ENCODE data around the gene ADD2.
"Not testable (repeated sequence)": the region's sequence is repeated elsewhere in the genome, so short reads cannot be mapped to it uniquely, and the experiment has no call there.

The ADD2 gene, protein sequence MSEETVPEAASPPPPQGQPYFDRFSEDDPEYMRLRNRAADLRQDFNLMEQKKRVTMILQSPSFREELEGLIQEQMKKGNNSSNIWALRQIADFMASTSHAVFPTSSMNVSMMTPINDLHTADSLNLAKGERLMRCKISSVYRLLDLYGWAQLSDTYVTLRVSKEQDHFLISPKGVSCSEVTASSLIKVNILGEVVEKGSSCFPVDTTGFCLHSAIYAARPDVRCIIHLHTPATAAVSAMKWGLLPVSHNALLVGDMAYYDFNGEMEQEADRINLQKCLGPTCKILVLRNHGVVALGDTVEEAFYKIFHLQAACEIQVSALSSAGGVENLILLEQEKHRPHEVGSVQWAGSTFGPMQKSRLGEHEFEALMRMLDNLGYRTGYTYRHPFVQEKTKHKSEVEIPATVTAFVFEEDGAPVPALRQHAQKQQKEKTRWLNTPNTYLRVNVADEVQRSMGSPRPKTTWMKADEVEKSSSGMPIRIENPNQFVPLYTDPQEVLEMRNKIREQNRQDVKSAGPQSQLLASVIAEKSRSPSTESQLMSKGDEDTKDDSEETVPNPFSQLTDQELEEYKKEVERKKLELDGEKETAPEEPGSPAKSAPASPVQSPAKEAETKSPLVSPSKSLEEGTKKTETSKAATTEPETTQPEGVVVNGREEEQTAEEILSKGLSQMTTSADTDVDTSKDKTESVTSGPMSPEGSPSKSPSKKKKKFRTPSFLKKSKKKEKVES

DNA sequence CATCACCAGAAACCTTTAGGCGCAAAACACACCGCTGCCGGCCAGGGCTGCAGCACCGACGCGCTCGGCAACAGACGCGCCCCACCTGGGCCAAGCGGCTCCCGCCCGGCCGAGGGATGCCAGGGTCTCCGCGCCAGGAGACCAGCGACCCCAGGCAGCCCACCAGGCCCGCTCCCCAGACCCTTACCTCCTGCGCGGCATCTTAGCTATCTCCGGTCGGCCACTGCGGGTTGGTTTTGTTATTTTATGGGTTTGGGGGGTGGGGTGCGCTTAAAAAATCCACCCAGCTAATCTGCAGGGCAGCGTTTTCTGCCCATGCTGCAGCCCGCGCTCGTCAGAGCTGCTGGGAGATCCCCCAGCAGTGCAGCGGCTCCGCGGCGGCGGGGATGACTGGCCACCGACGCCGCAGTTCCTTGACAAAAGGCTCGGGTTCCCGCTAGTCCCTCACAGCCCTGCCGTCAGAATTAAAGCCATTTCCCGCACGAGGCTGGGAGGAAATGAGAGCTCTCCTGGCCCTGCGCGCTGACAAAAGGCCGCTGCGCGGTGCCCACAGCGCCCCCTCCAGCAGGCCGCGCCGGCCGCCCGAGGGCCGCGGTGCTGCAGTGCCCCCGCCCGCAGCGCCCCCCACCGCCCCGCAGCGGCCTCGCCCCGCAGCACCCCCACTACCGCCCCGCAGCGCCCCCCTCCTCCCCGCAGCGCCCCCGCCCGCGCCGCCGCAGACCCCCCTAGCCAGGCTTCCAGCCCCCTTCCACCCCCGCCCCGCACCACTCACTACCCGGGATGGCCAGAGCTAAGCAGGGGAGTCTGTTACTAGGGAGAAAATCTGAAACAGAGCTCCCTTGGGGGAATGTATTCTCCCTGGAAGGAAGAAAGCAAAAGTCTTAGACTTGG is at the start of gene ADD2:
TSS of gene ADD2 (minus strand) at position 502 of the 891 bp plus-strand sequence. CDS start 61,792 bp downstream, outside the sequence.
- DNase-seq: no peak

DNA sequence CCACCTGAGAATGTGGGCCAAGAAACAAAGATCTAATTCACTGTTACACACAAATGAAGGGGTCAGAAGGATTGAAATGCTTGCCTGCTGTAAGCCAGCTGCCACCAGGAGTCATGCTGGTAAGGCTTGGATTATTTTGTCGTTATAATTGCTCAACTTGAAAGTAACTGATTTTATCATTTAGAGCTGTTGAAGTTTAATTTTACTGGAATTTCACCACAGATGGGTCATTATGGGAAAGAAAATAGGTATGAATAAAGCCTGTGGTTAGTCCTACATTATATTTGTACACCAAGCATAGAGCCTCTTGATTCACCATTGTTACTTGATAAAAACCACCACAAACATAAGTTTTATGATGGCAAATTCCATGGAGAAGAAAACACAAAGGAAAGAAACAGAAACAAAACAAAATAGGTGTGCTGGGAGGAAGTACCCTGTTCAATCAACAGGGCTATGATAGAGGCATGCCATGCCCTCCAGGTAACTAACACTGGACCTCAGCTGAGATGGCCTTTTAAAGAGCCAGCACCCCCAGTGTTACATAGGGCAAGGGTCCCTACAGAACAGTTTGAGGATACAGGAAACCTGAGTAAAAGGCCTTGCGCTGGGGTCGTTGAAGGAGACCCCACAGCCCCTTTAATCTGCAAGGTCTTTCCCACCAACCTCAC is 49.4 kb upstream of the ADD2 start:
- DNase-seq: no peak

DNA sequence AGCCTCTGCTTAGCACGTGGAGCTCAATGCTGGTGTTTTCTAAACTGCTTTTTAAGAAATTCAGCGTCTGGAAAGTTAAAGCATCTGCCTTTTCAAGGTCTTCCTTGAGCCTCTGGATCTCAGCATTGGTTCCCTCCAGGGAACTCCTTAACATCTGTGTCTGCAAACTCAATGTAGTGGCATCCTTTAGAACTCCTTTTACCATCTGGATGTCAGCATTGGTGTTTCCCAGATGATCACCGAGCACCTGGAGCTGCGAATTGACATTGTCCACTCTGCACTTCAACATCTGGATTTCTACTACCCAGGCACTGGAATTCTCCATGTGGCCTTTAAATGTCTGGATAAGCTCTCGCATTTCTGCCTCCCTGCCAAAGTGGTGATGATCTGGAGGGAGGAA is 48.7 kb upstream of the ADD2 start:
- no peak for DNase-seq

- no peak for DNase-seq
These were observed 41.3 kb upstream of the ADD2 start for GRCh38 chr2:70808983-70809958.

DNA sequence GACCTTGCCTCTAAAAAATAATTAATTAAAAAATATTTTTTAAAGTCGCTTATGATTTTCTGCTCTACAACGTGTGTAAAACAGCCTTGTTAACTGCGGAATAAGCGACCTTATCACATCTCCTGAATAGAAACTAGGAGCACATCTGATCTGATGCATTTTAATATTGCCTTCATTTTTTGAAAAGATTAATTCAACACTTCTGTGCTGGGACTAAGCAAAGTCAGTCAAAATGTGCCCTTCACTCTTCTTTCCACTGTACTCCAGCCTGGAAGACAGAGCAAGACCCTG is 39.8 kb upstream of the ADD2 start:
- no peak for DNase-seq

GRCh38 chr2:70807102-70807827 is 39.3 kb upstream of the ADD2 start:
- DNase-seq: no peak

GRCh38 chr2:70806620-70807019 is 38.6 kb upstream of the ADD2 start:
- no peak for DNase-seq

- no peak for DNase-seq
These were observed 38.0 kb upstream of the ADD2 start for GRCh38 chr2:70806013-70806412.

GRCh38 chr2:70801607-70802263 is 33.7 kb upstream of the ADD2 start:
- no peak for DNase-seq

GRCh38 chr2:70799706-70800105 is 31.7 kb upstream of the ADD2 start:
- no peak for DNase-seq

DNA sequence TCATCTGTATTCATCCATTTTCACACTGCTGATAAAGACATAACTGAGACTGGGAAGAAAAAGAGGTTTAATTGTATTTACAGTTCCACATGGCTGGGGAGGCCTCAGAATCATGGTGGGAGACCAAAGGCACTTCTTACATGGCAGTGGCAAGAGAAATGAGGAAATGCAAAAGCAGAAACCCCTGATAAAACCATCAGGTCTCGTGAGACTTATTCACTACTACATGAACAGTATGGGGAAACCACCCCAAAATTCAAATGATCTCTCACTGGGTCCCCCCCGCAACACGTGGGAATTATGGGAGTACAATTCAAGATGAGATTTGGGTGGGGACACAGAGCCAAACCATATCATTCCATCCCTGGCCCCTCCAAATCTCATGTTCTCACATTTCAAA is 30.0 kb upstream of the ADD2 start:
- DNase-seq: not testable (repeated sequence)

DNA sequence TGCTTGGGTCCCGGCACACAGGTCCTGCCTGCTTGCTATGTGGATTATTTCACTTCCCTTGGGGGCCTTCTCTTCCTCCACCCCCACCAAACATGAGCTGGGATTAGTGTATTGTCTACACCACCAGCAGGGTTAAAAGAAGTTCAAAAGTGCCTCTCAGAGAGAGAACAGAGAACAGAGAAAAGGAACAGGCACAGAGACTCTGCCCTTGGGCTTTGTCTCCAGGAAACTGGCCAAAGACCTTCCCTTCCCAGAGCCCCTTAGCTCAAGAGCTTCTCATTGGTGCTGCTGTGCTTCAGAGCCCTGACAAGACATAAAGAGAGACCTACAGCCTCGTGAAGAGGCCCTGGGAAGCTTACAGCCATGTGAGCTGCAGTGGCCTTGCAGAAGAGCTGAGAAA is 29.5 kb upstream of the ADD2 start:
- no peak for DNase-seq

GRCh38 chr2:70796262-70796661 is 28.3 kb upstream of the ADD2 start:
- no peak for DNase-seq

DNA sequence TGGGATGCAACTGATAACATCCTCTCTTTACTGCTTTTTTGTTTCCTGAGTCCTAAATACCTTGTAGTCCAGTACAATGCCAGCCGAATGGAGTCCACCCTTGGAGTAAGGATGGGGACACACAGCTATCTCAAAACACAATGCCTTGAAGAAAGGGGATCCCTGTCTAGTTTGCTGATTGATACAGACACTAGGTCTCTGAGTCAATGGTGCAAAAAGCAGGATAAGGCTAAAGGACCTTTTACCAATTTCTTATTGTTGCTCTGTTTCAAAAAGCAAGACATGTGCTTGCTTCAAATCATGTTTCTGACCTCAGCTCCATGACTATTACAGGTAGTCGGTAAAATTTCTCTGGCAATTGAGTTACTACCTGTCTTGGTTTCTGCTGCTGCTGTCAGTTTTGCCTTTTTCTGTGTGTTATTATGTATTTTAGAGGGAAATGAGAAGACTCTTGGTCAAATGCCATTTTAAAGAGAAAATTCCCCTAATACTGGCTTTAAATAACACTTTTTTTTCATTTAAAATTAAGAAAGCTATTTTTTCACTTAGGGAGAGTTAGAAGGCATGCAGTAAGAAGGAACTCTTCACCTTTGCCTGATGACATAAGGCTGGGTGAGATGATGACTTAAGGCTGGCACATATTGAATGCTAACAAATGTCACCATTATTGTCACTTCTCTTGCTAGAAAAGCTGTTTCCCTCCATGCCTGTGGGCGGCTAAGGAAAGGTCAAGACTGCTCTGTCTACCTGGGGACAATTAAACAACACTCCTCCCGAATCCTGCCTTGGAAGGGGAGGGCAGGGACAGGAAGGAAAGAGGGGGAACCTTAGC is 27.4 kb upstream of the ADD2 start:
- no peak for DNase-seq

DNA sequence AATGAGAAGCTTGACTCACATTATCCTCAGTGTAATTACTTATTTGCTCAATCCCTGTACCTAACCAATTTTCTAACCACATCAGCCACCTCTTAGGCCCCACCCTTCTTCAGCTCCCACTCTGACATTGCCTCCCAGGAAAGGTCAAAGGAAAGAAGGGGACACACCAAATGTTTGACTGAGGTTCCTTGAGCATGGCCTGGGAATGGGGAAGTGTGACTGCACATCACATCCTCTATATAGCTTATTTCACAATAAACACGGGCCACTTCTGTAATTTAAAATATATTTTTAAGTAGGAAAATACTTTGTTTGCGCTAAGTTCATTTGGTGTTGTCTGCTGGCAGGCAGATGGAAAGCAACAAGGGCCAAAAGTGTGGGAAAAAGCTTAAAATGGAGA is 25.4 kb upstream of the ADD2 start:
- DNase-seq: no peak

- DNase-seq: no peak
These were observed 22.3 kb upstream of the ADD2 start, which contains the start of gene FIGLA for GRCh38 chr2:70790136-70790828. Gene FIGLA (minus strand): TSS chr2:70790643. CDS start chr2:70790638, 5 bp downstream.

DNA sequence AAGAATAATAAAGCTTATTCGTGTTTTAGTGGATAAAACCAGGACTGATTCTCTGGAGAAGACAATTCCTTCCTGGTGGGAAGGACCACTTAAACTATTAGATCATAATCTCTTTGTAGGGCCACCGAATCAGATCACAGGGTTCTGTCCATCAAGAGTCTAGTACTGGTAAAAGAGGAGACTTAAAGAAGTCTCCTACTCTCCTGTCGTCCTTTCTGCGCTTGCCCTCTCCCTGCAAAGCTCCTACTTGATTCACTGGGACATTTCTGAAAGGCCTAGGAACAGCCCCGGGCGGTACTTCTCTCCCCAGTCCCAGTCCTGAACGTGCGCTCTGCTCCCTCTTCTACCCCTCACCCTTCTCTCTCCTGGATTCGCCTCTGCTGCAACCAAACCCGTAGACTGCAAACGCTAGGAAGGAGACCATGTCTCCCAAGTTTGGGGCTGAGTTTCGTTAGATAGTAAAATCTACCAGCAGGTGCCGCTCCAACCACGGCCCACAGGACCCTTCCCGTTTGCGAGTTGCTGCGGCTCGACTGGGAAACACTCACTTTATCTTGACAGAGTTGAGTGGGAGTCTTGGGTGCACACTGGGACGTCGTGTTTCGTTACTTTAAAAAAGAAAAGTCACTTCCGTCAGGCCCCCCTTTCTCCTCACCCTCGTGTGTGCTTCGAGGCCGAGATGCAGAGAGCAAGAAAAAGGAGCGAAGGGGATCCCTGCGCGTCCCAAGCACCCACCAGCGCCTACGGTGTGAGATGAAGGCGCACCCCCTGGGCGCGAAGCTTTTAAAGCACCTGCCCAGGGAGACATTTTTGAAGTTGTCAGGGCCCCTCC is 21.5 kb upstream of the ADD2 start:
- peak; percentile 15 for DNase-seq
